Measurements from ENCODE around the gene NOTCH1.

DNA sequence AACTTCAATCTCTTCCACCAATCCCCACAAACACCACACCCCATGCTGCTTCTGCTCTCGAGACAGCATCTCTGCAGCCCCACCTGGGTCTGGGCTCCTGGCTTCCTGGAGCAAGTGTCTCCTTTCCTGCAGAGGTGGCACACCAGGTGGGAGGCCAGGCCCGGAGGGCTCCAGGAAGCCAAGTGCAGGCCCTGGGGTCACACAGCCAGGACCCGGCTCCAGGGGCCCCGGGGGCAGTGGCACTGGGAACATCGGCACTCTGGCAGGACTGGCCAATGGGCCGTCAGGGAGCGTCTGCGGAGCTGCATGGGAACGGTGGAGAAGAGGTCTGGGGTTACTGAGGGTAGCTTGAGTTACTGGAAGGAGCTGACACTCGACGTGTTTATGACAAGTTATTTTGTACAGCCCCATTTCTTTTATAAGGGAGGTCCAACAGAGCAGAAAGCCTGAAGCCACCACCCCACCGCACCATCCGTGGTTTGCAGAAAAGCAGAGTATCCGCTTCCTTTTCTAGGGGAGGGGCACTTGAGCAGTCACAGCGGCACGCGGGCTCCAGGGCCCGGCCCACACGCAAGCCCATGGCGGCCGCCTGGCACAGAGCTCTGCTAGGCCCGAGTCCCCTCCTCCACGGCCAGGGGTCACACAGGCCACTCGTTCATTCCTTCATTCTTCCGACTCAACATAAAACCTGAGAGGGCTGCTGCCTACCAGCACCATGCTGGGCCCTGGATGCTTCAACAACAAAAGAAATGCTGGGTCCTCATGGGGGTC, 91.6 kb downstream of the NOTCH1 start:
- no peak for TF ChIP-seq EZH2 (IDR thresholded peaks at IDR 0.05; ENCODE audit: borderline replicate concordance, low read depth, low read length, poor library complexity, severe bottlenecking)
- TF ChIP-seq CTCF (conservative IDR thresholded peaks at IDR 0.05; ENCODE audit: low read depth, low read length): no peak

Measured in A673 (cell line).